RWPE1 (cell line): Measurements from ENCODE around the gene CD55.

Experiments
- CTCF ChIA-PET: fragments of 350-600 bp; sonication (Branson Sonifier 250); formaldehyde crosslinking; extraction: SDS; loops from one replicate; lab custom pipeline; 2021; lab: Yijun Ruan, JAX
- POLR2A ChIA-PET: fragments of 400-600 bp; formaldehyde crosslinking; extraction: SDS; loops from one replicate; lab custom pipeline; 2020; ENCODE audit warnings: antibody characterized with exemption; ENCODE audit not compliant: low non-redundant PET; lab: Yijun Ruan, JAX
- DNase-seq: peaks from one replicate; pipeline ENCODE4 v3.0.0; 2012; ENCODE audit warnings: low spot score
- H3K27ac ChIP-seq: fragments of 450-650 bp; 2 replicates; pipeline ENCODE4 v1.5.1; 2017
- CTCF ChIP-seq: fragments of 450-650 bp; conservative IDR thresholded peaks from 2 replicates; pipeline ENCODE4 v1.5.1; 2017; ENCODE audit warnings: low read depth, mild to moderate bottlenecking

Gene CD55

GRCh38 chr1:207321079-207321789 lies at the start of gene CD55:
CD55 (plus strand) TSS chr1:207321678; CDS start chr1:207321766, 88 bp downstream.
- peak within 1 kb of the TSS; percentile 94 for H3K27ac ChIP-seq
- CTCF ChIA-PET, result interaction anchor here (0.6 to 1.9 kb wide), 7 partner anchors 40 to 755 kb away, joined by 3 to 7 read pairs (median 5); no protein-coding TSS in a partner anchor
- DNase-seq, result peak; percentile 97
- TF ChIP-seq CTCF, result peak; percentile 35
- POLR2A ChIA-PET, result interaction anchor here (0.5 kb wide), 1 partner anchor 108 kb away, joined by 3 read pairs; no protein-coding TSS in a partner anchor

- CTCF ChIA-PET, result no interaction called here
- DNase-seq, result no peak
- H3K27ac ChIP-seq, result no peak overlapping the region
- no peak for TF ChIP-seq CTCF
- POLR2A ChIA-PET, result no interaction called here
Measured at GRCh38 chr1:207274882-207275281, 46.6 kb upstream of the CD55 start.

- H3K27ac ChIP-seq, result no peak overlapping the region
Measured at GRCh38 chr1:207276465-207276864, 45.0 kb upstream of the CD55 start.

GRCh38 chr1:207277241-207277640 lies 44.2 kb upstream of the CD55 start:
- TF ChIP-seq CTCF, result no peak
- POLR2A ChIA-PET, result no interaction called here
- CTCF ChIA-PET, result no interaction called here
- DNase-seq, result no peak
- no peak overlapping the region for H3K27ac ChIP-seq

More at GRCh38 chr1:207276465-207276864, 45.0 kb upstream of the CD55 start:
- CTCF ChIA-PET, result interaction anchor here (0.6 kb wide), 1 partner anchor 226 kb away, joined by 3 read pairs; no protein-coding TSS in a partner anchor
- TF ChIP-seq CTCF, result no peak
- DNase-seq, result no peak
- POLR2A ChIA-PET, result no interaction called here

- DNase-seq, result no peak
- no peak overlapping the region for H3K27ac ChIP-seq
- POLR2A ChIA-PET, result no interaction called here
- CTCF ChIA-PET, result interaction anchor here (0.6 kb wide), 1 partner anchor 15 kb away, joined by 4 read pairs; no protein-coding TSS in a partner anchor
- TF ChIP-seq CTCF, result no peak
Measured at GRCh38 chr1:207279652-207280051, 41.8 kb upstream of the CD55 start.

- no peak for TF ChIP-seq CTCF
Measured at GRCh38 chr1:207280706-207281105, 40.8 kb upstream of the CD55 start.

More at GRCh38 chr1:207280706-207281105, 40.8 kb upstream of the CD55 start:
- no peak for DNase-seq
- H3K27ac ChIP-seq, result no peak overlapping the region
- CTCF ChIA-PET, result no interaction called here
- POLR2A ChIA-PET, result no interaction called here
